CD4-positive, alpha-beta T cell treated with Interleukin-2 at 100 ng/mL for 4 hours (primary cell): Measurements from ENCODE around the gene HOXC6.

Experiments used
- DNase-seq: peaks from one replicate; pipeline ENCODE4 v3.0.0-alpha.2; 2020; ENCODE audit warnings: low spot score

The HOXC6 gene

DNA sequence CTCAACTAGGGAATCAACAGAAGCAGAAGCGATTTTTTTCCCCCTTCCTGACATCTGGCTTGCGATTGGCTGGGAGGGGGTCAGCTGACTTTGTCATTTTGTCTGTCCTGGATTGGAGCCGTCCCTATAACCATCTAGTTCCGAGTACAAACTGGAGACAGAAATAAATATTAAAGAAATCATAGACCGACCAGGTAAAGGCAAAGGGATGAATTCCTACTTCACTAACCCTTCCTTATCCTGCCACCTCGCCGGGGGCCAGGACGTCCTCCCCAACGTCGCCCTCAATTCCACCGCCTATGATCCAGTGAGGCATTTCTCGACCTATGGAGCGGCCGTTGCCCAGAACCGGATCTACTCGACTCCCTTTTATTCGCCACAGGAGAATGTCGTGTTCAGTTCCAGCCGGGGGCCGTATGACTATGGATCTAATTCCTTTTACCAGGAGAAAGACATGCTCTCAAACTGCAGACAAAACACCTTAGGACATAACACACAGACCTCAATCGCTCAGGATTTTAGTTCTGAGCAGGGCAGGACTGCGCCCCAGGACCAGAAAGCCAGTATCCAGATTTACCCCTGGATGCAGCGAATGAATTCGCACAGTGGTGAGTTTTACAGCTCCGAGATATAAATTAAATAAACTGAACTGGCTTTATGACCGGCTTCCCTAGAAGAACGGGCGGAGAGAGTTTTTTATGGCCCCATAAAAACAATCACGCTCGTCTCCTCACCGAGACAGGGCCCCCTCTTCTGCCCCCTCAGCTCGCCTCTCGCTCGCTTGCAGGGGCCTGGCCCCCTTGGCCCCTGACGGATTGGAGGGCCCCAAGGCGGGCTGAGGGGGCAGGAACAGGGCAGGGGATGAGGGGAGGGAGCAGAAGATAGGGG lies at the start of gene HOXC6:
Gene HOXC6, plus strand, starts transcription at position 127 of the 888 bp plus-strand sequence. Its CDS starts 82 bp downstream, at position 209.
- DNase-seq = no peak

DNA sequence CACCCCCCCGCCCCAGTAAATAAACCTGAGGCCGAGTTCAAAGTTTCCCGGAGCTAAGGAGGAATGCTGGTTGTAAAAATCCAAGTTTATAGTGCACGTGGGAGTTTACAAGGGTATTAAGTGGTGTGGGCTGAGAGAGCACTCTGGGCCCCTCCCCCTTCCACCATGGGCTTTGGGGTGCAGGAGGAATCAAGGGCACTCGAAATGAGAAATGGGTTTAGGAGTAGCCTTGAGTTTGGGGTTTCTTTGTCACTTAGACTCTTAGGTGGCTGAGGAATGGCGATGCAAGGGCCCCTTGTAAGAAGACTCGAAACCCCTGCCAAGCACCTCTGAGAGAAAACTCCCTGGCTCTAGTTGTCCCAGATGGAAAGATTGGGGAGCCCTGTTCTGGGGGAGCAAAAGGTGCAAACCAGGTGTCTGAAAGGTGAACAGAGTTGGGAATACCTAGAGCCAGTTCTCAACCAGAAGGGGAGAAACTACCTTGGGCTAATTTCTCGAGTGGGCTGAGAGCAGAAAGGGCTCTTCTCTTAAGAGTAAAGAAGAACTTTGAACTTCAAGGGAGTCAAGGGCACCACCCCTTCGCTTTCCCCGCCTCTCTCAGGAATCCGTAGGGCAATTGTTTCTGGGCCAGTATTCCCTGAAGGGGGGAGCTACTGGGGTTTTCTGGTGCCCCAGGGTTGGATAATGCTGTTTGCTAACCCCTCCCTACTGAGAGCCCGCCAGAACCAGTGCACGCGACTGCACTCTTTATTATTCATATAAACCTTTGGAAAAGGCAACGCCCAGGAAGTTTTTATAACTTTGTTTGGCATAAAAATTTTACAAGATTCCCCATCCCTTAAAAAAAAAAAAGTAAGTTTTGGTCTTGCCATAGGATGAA lies 49.5 kb upstream of the HOXC6 start:
- DNase-seq = no peak

DNA sequence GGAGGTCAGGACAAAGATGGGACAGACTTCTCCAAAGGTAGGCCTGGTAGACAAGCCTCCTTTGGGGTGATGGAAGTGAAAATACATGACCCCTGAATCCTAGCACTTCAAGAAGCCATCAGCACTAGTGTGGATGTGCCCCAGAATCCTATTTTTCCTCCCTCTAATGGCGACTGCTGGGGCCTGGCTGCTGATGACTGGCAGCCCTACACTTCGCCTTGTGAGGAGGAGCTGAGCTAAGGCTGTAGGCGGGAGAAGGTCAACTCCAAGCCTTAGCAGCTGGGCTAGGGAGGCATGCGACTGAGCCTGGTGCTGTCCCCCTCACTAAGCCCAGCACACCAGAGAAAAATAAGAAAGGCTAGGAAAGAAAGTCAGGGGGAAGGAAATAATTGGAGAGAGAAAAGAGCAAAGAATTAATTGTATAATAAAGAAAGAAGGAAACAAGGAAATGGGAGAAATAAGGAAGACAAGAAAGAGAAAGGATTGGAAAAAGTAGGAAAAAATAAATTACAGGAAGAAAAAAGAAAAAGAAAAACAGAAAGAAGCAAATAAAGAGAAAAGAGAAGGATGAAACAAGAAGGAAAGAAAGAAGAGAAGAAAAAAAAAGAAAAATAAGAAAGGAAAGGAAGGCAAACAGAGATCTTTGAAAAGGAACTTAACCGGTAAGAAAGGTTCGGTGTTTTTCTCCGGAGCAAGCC lies 48.0 kb upstream of the HOXC6 start:
- DNase-seq = no peak

DNA sequence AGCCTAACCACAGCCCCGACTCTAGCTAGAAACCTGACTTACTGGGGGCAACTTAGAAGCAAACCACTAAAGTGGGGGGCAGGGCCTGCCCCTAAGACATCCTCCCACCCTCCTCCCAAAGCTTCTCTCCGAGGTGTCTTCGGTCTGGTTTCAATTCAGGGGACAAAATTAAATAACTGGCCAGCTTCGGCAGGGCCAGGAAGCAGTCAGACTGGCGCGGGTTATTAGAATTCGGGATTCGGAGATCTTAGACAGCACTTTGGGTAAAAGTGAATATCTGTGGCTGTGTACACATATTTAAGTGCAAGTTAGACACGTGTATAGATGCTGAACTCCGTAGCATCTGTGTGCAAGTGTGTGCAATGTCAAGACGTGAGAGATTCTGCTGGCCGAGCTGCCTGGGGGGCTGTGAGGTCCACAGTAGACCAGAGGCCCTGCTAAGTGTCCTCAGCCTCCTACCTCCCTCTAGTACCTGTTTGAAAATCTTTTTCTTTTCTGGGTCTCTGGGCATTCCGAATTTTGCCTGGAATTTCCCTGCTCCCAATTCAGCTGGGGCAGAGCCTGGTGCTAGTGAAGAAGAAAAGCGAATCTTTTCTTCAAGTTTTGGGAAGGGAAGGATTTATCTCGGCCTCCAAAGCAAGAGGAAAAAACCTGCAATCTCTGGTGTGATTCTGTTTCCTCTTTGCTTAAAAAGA lies 47.3 kb upstream of the HOXC6 start:
- DNase-seq = no peak

DNA sequence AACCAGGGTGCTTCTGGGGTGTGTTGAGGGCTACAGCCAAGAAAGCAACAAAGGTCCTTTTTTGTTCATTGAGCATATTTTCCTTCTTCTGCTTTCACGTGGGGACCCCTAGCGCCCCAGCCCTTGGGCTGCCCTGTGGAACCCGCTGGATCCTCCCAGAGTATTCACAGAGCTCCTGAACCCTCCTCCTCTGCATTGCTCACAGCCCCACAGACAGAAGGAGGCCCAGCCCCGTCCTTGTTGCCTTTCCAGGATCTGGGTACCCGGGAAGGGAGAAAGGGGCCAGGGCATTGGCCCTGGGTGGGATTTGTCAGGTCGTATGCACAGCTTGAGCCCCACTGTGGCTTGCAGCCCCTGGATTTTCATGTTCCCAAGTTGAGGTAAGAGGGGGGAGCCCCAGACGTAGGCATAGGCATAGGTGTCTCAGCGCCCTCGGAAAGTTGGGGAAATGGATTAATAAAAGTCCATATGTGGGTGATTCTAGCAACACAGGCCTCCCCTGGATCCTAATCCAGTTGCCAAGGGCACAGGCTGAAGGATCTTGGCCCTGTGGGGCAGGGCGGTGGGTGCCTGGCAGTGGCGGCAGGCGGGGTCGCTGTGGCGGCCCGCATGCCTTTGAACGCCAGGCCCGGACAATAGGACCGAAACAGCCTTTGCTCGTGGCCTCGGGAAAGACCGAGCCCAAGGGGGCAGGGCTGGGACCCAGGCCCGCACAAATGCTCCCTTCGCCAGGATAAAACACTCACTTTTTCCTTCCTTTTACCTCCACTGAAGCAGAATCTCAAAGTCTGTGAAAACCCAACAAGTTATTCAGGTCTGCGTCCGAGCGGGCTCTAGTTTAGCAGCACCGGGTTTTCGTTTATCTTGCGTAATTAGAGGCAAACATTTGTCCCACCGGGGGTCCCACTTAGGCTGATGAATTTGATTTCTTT lies 46.3 kb upstream of the HOXC6 start:
- DNase-seq = no peak

DNA sequence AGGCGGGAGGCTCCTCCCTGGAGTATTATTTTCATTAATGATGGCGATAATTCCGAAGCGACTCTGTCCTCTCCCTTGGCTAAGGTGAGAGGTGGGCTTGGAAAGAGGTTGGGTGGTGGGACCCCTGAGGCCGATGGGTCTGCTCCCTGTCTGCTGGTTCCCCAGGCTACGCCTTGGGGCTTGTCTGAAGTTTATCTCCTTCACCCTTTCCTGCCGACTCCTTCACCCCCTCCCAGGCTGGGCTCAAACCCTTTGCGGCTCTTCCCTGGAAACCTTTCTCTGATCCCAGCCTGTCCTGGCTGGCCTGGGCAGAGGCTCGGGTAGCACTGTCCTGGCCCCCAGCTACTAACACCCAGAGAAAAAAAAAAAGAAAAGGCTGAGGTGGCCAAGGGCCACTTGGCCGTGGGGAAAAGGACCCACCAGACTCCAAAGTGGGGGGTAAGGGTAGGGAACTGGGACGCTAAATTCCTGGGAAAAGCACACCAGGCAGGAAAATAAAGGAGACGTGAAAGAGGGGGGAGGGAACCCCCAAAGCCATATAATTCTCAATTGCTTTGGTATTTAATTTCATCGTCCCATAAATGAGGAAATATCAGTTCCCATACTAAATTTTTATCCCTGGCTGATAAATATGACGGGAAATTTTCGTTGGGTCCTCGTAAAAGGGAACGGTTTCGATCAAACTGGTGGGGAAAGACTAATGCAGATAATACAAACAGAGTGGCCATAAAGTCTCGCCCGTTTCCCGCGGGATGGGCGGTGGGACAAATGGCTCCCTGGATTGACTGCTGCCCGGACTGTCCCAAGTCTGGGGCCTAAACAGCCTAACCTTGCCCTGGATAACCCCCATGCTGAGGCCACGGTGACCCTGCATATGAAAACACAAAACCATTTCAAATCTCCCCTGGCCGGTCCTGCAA lies 45.3 kb upstream of the HOXC6 start:
- no peak for DNase-seq

DNA sequence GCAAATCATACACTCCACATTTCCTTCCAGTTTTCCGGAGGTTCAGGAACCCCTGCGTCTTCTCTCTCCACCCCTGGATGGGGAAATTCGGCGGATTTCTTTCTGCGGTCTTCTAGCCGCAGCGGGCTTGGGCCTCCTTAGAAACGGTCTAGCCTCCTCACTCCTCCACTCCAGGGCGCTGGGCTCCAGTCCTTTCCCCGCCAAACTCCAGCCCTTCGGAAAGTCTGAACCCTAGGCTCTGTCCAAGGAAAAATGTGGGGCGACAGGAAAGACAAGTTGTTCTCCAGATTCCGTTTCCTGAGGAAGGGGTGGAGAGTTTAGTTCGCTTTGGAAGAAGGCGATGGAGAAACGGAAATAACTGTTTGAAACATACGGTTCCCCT lies 44.7 kb upstream of the HOXC6 start:
- no peak for DNase-seq

DNA sequence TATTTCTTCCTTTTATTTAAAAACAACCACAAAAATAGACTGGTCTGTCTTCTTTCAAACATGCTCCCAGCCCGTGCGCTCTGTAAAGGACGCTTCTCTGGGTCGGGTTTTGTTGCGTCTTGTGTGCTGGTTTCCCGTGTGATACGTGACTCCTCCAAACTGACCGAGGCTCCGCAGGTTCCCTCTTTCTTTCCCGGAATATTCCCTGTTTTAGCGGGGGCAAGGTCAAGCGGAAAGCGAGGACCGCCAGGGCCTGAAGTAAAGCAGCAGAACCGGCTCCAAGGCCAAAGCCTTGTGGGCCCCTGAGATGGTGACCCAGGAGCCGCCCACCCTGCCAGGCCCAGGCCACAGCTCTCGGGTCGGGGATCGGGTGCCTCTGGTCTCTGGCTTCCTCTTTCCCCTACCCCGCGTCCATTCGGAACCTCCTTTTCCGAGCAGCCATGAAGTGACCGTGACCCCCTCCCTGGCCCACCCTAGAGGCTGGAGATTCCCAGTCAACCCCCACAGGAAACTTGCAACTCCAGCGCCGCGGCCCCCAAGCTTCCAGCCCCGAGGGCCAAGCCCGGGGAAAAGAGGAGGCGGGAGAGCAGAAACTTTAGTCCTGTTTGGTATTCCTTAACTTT lies 44.2 kb upstream of the HOXC6 start:
- no peak for DNase-seq

DNA sequence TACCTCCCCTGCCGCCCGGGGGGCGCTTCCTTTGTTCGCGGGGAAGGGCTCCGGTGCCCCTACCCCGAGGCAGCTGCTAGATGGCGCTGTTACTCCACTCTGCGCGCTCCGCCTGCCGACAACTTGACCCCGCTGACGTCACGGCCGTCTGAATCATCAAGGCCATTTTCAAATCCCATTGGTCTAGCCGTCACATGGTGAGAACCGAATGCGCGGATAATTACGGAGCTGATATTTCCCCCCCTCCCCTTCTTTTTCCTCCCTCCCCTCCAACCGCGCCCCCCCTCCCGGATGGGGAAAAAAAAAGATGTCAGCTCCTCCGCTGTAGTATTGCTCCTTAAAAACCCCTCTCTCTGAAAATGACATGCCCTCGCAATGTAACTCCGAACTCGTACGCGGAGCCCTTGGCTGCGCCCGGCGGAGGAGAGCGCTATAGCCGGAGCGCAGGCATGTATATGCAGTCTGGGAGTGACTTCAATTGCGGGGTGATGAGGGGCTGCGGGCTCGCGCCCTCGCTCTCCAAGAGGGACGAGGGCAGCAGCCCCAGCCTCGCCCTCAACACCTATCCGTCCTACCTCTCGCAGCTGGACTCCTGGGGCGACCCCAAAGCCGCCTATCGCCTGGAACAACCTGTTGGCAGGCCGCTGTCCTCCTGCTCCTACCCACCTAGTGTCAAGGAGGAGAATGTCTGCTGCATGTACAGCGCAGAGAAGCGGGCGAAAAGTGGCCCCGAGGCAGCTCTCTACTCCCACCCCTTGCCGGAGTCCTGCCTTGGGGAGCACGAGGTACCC lies 43.1 kb upstream of the HOXC6 start, which contains the start of gene HOXC10:
Gene HOXC10, plus strand, starts transcription at position 246 of the 791 bp plus-strand sequence. Its CDS starts 114 bp downstream, at position 360.
- DNase-seq = peak; percentile 68

DNA sequence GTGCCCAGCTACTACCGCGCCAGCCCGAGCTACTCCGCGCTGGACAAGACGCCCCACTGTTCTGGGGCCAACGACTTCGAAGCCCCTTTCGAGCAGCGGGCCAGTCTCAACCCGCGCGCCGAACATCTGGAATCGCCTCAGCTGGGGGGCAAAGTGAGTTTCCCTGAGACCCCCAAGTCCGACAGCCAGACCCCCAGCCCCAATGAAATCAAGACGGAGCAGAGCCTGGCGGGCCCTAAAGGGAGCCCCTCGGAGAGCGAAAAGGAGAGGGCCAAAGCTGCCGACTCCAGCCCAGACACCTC lies 42.6 kb upstream of the HOXC6 start:
- no peak for DNase-seq

DNA sequence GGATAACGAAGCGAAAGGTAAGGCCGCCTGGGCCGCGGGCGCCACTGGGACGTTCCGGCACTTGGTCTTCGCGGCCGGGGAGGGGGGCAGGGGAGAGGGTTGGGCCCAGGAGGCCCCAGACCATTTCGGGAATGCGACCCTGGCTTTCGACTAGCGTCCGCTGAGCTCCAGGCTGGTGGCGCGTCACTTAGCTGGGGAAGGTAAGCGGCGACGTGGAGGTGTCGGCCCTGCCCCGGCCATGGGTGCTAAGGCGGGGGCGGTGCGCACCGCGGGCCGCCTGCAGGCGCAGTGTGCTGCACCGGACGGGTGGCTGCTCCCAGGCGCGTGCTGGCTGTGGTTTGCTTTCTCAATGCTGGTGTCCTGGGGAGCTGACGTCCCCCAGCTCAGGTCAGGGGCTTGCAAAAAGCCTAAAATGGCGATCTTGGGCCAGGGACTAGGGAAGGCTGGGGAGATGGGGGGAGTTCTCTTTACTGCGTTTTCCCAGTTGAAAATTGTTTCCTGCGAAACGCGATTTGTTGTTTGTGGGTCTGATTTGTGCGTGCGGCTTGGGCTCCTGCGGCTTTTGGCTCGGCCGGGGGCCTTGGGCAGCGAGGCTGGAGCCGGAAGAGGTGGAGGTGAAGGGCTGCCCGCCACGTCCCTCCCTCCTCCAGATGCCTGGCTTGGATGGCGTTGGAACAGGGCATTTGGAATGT lies 42.1 kb upstream of the HOXC6 start:
- DNase-seq = no peak

DNA sequence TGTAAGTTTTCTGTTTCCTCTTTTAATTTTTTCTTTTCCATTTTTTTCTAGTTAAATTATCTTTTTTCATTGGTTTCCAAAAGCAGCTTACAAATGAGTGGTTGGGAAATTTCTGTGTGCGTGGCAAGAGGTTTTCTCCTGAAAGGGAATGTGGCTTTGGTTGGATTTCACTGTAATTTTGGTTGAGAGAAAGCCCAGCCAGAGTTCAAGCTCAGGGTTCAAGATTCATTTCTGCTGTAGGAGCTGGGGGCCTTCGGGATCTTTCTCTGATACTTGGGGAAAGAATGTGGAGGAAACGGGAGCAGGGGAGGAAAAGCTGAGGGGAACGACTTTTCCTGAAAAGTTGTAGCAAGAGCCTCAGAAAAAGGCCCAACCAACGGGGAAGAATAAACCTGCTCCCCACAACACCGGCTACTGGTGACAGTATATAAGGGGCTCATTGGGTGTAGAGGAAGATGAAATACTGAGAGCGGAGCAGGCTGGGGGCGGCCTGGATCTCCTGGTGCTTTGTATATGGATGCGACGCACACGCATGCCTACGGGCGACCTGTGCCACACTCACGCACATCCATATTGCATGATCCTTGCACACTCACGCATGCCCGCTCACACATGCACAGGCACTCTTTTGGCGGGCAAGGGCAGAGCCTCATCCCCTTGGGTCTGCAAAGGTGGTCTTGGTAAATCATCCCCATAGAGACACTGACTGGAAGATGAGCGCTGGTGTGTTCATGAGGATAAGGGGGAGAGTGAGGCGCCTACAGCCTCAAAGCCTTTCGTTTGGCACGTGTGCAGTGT lies 41.4 kb upstream of the HOXC6 start:
- no peak for DNase-seq

DNA sequence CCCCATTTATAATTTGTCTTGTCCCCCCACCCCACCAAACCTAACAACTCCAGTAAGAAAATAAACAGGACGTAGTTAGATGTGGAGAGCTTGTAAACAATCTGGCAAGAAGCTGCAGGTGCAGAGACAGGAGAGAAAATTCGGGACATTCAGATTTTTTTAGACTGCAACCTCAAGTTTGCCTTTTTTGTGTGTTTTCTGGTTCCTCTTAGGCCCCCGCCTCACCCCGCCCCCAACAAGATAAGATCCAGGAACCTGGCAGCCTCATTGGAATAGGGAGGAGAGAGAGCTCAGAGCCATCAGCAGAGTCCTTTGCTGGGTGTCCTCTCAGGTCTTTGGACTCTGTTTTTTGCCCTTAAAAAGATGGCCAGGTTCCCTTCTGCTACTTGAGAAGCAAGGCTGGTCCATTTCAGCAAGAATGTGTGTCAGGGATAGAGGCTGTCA lies 40.4 kb upstream of the HOXC6 start:
- no peak for DNase-seq

DNA sequence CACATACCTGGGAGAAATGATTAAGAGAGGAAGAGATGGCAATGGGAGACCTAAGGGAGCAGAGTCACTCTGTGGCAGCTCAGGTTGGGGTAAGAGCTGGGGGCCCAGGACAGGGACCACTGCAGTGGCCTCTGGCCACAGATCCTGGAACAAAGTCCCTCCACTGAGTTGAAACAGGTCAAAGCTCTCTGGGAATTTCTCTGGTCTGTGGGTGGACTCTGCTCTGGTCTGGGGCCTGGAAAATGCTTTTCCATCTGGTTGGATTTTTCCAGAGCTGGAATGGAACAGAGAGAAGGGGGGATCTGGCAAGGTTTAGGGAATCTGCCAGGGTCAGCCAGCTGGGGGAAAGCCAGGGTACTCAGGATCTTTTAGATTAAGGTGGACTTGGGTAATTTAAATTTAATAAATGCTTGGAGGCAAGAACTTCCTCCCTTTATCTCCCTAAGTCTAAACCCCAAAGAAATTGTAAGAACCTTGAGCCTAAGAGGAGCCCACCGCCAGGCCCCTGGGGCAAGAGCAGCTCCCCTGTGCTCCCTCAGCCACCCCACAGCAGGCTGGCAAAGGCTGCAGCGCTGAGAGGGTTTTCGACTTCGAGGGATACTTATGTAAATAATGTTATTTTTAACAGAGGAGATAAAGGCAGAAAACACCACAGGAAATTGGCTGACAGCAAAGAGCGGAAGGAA lies 39.6 kb upstream of the HOXC6 start:
- DNase-seq = no peak

DNA sequence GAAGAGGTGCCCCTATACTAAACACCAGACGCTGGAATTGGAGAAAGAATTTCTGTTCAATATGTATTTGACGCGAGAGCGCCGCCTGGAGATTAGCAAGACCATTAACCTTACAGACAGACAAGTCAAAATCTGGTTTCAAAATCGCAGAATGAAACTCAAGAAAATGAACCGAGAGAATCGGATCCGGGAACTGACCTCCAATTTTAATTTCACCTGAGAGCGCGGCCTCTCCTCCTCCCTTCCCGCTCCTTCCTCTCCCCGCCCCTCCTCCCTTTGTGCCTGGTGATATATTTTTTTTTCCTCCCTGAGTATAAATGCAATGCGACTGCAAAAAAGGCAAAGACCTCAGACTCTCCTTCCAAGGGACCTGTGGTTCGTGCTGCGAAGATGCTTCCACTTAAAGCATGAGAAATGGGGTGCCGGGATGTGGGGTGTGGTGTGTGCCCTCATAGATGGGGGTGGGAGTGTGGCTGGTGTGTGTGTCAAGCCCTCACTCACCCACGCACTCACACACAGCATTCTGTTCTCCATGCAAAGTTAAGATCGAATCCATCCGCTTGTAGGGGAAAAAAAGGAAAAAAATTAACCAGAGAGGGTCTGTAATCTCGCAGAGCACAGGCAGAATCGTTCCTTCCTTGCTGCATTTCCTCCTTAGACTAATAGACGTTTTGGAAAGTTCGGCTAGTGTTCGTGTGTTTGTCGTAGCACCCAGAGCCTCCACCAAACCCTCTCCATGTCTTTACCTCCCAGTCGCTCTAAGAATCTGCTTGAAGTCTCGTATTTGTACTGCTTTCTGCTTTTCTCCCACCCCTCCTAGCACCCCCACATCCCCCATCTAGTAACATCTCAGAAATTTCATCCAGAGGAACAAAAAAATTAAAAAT lies 38.8 kb upstream of the HOXC6 start:
- no peak for DNase-seq
